SK-N-SH treated with all-trans-retinoic acid at 6 μM for 48 hours (cell line): ENCODE measurements around the gene TMPRSS4.

Experiments used
- ATAC-seq: fragments of 200-7000 bp; cut with Tn5 transposase; 3 replicates; pipeline ENCODE4 v1.9.1; 2020; ENCODE audit warnings: mild to moderate bottlenecking, moderate library complexity
- ARNTL ChIP-seq: fragments of 450-650 bp; formaldehyde crosslinking; IDR thresholded peaks from 2 replicates; pipeline ENCODE4 v1.5.0; 2020; ENCODE audit warnings: low read depth, mild to moderate bottlenecking, moderate library complexity, borderline replicate concordance
- BACH2 ChIP-seq: fragments of 250-450 bp; sonication (Bioruptor Pico); IDR thresholded peaks from 2 replicates; pipeline ENCODE4 v1.9.0; 2021; ENCODE audit warnings: mild to moderate bottlenecking, borderline replicate concordance
- CSDC2 ChIP-seq: fragments of 250-450 bp; sonication (Bioruptor Pico); IDR thresholded peaks from 2 replicates; pipeline ENCODE4 v1.5.0; 2020; ENCODE audit warnings: mild to moderate bottlenecking, moderate library complexity
- GLIS3 ChIP-seq: fragments of 250-450 bp; sonication (Bioruptor Pico); IDR thresholded peaks from 2 replicates; pipeline ENCODE4 v1.5.0; 2020; ENCODE audit warnings: mild to moderate bottlenecking, moderate library complexity
- ISL1 ChIP-seq: fragments of 250-450 bp; sonication (Bioruptor Pico); IDR thresholded peaks from 2 replicates; pipeline ENCODE4 v2.1.2; 2022; ENCODE audit warnings: mild to moderate bottlenecking, moderate library complexity
- OSR1 ChIP-seq: fragments of 250-450 bp; sonication (Bioruptor Pico); IDR thresholded peaks from 2 replicates; pipeline ENCODE4 v1.8.0; 2022; ENCODE audit warnings: moderate library complexity, mild to moderate bottlenecking, inconsistent platforms
- SNAI2 ChIP-seq: fragments of 250-450 bp; sonication (Bioruptor Pico); IDR thresholded peaks from 2 replicates; pipeline ENCODE4 v1.5.0; 2020; ENCODE audit warnings: mild to moderate bottlenecking, moderate library complexity
- TCF4 ChIP-seq: fragments of 250-450 bp; sonication (Bioruptor Pico); IDR thresholded peaks from 2 replicates; pipeline ENCODE4 v1.8.0; 2021; ENCODE audit warnings: mild to moderate bottlenecking, moderate library complexity, borderline replicate concordance
- TOX ChIP-seq: fragments of 250-450 bp; sonication (Bioruptor Pico); IDR thresholded peaks from 2 replicates; pipeline ENCODE4 v1.8.0; 2021; ENCODE audit warnings: mild to moderate bottlenecking, moderate library complexity, borderline replicate concordance
- ZFP3 ChIP-seq: fragments of 250-450 bp; sonication (Bioruptor Pico); IDR thresholded peaks from 2 replicates; pipeline ENCODE4 v1.5.0; 2020; ENCODE audit warnings: mild to moderate bottlenecking, moderate library complexity
- ZNF565 ChIP-seq: fragments of 450-650 bp; formaldehyde crosslinking; conservative IDR thresholded peaks from 2 replicates; pipeline ENCODE4 v1.5.0; 2020; ENCODE audit warnings: low read depth, mild to moderate bottlenecking, moderate library complexity
- ZNF70 ChIP-seq: fragments of 450-650 bp; formaldehyde crosslinking; IDR thresholded peaks from 2 replicates; pipeline ENCODE4 v1.5.0; 2020; ENCODE audit warnings: mild to moderate bottlenecking, moderate library complexity
- TF ChIP-seq, protein P1 (sequence below): fragments of 250-450 bp; sonication (Bioruptor Pico); IDR thresholded peaks from 2 replicates; pipeline ENCODE4 v1.5.1; 2020; ENCODE audit warnings: low read depth, mild to moderate bottlenecking, moderate library complexity
- TF ChIP-seq, protein P2 (sequence below): fragments of 250-450 bp; sonication (Bioruptor Pico); IDR thresholded peaks from 2 replicates; pipeline ENCODE4 v1.8.0; 2020; ENCODE audit warnings: mild to moderate bottlenecking, moderate library complexity, borderline replicate concordance
- TF ChIP-seq, protein P3 (sequence below): fragments of 250-450 bp; sonication (Bioruptor Pico); IDR thresholded peaks from 2 replicates; pipeline ENCODE4 v1.5.1; 2021; ENCODE audit warnings: mild to moderate bottlenecking, moderate library complexity
- TF ChIP-seq, protein P4 (sequence below): fragments of 250-450 bp; sonication (Bioruptor Pico); IDR thresholded peaks from 2 replicates; pipeline ENCODE4 v1.5.0; 2020; ENCODE audit warnings: mild to moderate bottlenecking, moderate library complexity
- TF ChIP-seq, protein P5 (sequence below): fragments of 250-450 bp; sonication (Bioruptor Pico); IDR thresholded peaks from 2 replicates; pipeline ENCODE4 v1.8.0; 2021; ENCODE audit warnings: low read depth, mild to moderate bottlenecking, moderate library complexity, borderline replicate concordance

The TMPRSS4 gene

DNA sequence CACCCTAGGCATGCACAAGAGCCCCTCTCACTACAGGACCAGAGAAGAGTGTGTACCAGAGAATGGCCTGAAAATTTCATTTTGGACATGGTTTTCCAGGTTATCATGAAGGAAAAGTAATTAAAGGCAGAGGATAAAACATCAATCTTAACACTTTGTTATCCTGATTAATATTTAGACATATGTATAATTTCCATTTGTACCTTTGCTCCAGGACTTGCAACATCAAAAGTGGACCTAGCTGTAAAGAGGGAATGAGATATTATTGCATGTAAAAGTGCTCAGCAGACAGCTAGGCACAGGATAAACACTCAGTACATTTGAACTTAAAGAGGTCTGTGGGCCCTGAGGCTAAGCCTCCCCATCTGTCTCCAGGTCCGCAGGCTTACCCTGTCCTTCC lies 77.8 kb downstream of the TMPRSS4 start (continued):
- TF ChIP-seq, protein P1, sequence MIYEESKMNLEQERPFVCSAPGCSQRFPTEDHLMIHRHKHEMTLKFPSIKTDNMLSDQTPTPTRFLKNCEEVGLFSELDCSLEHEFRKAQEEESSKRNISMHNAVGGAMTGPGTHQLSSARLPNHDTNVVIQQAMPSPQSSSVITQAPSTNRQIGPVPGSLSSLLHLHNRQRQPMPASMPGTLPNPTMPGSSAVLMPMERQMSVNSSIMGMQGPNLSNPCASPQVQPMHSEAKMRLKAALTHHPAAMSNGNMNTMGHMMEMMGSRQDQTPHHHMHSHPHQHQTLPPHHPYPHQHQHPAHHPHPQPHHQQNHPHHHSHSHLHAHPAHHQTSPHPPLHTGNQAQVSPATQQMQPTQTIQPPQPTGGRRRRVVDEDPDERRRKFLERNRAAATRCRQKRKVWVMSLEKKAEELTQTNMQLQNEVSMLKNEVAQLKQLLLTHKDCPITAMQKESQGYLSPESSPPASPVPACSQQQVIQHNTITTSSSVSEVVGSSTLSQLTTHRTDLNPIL (CRISPR knock-in tag): no peak
- TF ChIP-seq, protein P2, sequence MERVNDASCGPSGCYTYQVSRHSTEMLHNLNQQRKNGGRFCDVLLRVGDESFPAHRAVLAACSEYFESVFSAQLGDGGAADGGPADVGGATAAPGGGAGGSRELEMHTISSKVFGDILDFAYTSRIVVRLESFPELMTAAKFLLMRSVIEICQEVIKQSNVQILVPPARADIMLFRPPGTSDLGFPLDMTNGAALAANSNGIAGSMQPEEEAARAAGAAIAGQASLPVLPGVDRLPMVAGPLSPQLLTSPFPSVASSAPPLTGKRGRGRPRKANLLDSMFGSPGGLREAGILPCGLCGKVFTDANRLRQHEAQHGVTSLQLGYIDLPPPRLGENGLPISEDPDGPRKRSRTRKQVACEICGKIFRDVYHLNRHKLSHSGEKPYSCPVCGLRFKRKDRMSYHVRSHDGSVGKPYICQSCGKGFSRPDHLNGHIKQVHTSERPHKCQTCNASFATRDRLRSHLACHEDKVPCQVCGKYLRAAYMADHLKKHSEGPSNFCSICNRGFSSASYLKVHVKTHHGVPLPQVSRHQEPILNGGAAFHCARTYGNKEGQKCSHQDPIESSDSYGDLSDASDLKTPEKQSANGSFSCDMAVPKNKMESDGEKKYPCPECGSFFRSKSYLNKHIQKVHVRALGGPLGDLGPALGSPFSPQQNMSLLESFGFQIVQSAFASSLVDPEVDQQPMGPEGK (CRISPR knock-in tag): no peak
- TF ChIP-seq, all 23 proteins: peak for 0

DNA sequence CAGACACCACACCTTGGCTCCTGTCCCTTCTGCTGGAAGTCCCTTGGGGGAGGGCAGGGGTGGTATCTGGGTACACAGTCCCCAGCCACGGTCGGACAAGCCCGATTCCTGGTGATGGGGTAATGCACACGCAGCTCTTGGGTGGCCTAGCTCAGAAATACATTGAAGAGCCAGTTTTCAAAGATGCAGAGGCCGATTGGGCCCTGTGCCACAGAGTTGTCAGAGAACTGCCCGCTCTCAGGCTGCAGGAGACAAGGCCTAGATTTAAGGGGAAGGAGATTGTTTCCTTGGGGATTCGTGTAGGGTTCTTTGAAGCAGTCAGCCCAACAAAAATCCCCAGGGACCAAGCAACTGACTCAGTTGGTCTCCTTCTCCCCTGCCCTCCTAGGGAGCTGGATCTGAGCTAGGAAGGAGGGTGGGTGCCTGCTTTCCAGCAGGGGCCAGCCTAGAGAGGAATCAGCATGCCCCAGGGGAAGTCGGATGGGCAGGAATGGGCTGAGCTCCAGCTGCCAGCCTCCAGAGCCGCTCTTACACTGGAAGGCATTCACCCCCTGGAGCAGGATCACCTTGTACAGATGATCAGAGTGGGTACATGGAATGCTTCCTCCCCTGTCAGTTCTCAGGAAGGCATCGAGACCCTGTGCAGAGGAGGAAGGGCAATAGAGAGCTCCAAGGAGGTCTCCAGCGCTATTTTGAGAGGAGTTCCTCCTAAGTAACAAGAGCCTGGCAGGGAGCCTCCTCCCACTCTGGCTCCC lies 79.1 kb downstream of the TMPRSS4 start:
- ATAC-seq: no peak
- no peak for TF ChIP-seq ZNF565
- TF ChIP-seq SNAI2: no peak
- TF ChIP-seq CSDC2: no peak
- TF ChIP-seq, protein P2 (CRISPR knock-in tag): no peak
- TF ChIP-seq, protein P3, sequence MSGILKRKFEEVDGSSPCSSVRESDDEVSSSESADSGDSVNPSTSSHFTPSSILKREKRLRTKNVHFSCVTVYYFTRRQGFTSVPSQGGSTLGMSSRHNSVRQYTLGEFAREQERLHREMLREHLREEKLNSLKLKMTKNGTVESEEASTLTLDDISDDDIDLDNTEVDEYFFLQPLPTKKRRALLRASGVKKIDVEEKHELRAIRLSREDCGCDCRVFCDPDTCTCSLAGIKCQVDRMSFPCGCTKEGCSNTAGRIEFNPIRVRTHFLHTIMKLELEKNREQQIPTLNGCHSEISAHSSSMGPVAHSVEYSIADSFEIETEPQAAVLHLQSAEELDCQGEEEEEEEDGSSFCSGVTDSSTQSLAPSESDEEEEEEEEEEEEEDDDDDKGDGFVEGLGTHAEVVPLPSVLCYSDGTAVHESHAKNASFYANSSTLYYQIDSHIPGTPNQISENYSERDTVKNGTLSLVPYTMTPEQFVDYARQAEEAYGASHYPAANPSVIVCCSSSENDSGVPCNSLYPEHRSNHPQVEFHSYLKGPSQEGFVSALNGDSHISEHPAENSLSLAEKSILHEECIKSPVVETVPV (CRISPR knock-in tag): no peak
- no peak for TF ChIP-seq TCF4 (CRISPR knock-in tag)
- TF ChIP-seq ZNF70: no peak
- TF ChIP-seq ZFP3: no peak
- TF ChIP-seq GLIS3 (CRISPR knock-in tag): no peak
- no peak for TF ChIP-seq ISL1 (CRISPR knock-in tag)
- TF ChIP-seq, protein P4, sequence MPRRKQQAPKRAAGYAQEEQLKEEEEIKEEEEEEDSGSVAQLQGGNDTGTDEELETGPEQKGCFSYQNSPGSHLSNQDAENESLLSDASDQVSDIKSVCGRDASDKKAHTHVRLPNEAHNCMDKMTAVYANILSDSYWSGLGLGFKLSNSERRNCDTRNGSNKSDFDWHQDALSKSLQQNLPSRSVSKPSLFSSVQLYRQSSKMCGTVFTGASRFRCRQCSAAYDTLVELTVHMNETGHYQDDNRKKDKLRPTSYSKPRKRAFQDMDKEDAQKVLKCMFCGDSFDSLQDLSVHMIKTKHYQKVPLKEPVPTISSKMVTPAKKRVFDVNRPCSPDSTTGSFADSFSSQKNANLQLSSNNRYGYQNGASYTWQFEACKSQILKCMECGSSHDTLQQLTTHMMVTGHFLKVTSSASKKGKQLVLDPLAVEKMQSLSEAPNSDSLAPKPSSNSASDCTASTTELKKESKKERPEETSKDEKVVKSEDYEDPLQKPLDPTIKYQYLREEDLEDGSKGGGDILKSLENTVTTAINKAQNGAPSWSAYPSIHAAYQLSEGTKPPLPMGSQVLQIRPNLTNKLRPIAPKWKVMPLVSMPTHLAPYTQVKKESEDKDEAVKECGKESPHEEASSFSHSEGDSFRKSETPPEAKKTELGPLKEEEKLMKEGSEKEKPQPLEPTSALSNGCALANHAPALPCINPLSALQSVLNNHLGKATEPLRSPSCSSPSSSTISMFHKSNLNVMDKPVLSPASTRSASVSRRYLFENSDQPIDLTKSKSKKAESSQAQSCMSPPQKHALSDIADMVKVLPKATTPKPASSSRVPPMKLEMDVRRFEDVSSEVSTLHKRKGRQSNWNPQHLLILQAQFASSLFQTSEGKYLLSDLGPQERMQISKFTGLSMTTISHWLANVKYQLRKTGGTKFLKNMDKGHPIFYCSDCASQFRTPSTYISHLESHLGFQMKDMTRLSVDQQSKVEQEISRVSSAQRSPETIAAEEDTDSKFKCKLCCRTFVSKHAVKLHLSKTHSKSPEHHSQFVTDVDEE: no peak
- TF ChIP-seq ARNTL (CRISPR knock-in tag): no peak
- TF ChIP-seq, protein P1 (CRISPR knock-in tag): no peak
- TF ChIP-seq BACH2 (CRISPR knock-in tag): no peak
- TF ChIP-seq, protein P5, sequence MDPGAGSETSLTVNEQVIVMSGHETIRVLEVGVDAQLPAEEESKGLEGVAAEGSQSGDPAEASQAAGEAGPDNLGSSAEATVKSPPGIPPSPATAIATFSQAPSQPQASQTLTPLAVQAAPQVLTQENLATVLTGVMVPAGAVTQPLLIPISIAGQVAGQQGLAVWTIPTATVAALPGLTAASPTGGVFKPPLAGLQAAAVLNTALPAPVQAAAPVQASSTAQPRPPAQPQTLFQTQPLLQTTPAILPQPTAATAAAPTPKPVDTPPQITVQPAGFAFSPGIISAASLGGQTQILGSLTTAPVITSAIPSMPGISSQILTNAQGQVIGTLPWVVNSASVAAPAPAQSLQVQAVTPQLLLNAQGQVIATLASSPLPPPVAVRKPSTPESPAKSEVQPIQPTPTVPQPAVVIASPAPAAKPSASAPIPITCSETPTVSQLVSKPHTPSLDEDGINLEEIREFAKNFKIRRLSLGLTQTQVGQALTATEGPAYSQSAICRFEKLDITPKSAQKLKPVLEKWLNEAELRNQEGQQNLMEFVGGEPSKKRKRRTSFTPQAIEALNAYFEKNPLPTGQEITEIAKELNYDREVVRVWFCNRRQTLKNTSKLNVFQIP: no peak
- no peak for TF ChIP-seq OSR1 (CRISPR knock-in tag)
- no peak for TF ChIP-seq TOX (CRISPR knock-in tag)
